Epithelial cell of esophagus (primary cell): ENCODE data around the gene GAPDH.

Source experiments
- DNase-seq: peaks from one replicate; pipeline ENCODE4 v3.0.0; 2010; ENCODE audit warnings: low read depth
- H3K4me3 ChIP-seq: 2 replicates; pipeline ENCODE4 v1.5.1; 2011; ENCODE audit warnings: mild to moderate bottlenecking, low read length, control low read depth
- TF ChIP-seq, protein P1 (sequence below): IDR thresholded peaks from 2 replicates; pipeline ENCODE4 v1.5.1; 2011; ENCODE audit warnings: low read depth, mild to moderate bottlenecking, low read length, control low read depth, inconsistent platforms; ENCODE audit not compliant: insufficient read depth; ENCODE audit errors: missing control alignments

GAPDH gene

DNA sequence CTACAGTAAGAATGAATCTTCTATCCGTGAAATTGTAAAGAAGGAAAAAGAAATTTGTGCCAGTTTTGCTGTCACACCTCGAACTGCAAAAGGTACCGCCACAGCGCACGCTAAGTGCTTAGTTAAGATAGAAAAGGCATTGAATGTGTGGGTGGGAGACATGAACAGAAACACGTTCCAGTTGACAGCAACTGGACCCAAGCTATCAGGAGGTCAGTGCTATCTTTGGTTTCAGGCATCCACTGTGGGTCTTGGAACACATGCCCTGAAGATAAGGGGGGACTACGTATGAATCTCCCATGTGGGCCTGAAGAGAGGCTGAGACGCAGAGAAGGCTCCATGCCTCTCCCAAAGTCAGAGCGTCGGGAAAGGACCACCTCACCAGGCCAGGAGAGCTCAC, 11.7 kb downstream of the GAPDH start:
- no peak overlapping the region for H3K4me3 ChIP-seq
- DNase-seq = no peak

DNA sequence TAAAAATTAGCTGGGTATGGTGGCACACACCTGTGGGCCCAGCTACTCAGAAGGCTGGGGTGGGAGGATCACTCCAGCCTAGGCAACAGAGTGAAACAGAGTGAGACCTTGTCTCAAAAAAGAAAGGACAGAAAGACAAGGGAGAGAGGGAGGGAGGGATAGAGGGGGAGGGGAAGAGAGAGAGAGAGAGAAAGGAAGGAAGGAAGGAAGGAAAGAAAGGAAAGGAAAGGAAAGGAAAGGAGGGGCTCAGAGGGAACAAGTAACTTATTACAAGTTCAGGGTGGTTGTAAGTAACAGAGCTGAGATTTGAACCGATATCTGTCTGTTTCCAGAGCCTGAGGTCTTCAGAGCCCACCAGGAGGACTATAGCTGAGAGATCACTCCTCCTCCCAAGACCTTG, 13.2 kb downstream of the GAPDH start:
- no peak for DNase-seq
- TF ChIP-seq, protein P1, sequence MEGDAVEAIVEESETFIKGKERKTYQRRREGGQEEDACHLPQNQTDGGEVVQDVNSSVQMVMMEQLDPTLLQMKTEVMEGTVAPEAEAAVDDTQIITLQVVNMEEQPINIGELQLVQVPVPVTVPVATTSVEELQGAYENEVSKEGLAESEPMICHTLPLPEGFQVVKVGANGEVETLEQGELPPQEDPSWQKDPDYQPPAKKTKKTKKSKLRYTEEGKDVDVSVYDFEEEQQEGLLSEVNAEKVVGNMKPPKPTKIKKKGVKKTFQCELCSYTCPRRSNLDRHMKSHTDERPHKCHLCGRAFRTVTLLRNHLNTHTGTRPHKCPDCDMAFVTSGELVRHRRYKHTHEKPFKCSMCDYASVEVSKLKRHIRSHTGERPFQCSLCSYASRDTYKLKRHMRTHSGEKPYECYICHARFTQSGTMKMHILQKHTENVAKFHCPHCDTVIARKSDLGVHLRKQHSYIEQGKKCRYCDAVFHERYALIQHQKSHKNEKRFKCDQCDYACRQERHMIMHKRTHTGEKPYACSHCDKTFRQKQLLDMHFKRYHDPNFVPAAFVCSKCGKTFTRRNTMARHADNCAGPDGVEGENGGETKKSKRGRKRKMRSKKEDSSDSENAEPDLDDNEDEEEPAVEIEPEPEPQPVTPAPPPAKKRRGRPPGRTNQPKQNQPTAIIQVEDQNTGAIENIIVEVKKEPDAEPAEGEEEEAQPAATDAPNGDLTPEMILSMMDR = no peak
- no peak overlapping the region for H3K4me3 ChIP-seq

More for the DNA sequence above, 11.7 kb downstream of the GAPDH start:
- TF ChIP-seq, protein P1 = no peak

DNA sequence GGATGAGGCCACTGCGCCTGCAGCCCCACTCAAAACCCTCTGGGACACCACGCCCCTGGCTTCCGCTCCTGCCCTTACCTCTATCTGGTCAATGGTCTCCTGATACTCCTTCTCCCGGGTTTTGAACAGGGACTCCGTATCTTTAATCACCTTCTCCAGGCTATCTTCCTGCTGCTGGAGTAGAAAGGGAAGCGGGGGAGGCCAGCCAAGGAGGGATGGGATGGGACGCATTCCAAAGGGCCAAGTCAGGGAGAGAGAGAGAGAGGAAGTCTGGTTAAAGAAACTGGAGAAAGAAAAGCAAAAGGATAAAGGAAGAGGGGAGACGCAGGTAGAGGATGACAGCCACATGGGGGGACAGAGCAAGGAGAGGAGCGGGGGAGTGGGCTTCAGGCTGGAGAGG, 13.7 kb downstream of the GAPDH start:
- no peak overlapping the region for H3K4me3 ChIP-seq
- TF ChIP-seq, protein P1 = no peak
- DNase-seq = peak; percentile 86

DNA sequence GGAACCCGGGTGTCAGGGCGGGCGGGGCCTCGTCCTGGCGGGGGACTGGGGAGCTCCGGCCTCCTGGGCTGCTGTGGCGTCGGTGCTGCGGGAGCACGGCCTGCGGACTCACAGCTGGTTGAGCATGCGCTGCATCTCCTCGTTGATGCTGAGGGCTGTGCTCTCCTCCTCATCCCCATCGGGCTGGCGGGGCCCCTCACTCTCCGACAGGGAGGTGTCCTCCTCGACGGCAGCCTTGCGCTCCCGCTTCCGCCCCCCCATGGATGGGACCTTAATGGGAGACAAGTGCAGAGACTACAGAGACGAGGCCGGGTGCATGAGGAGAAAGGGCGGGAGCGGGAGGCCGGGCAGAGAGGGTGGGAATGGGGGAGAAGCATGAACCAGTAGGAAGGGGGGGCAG, 14.2 kb downstream of the GAPDH start:
- TF ChIP-seq, protein P1 = no peak
- H3K4me3 ChIP-seq = no peak overlapping the region
- no peak for DNase-seq

DNA sequence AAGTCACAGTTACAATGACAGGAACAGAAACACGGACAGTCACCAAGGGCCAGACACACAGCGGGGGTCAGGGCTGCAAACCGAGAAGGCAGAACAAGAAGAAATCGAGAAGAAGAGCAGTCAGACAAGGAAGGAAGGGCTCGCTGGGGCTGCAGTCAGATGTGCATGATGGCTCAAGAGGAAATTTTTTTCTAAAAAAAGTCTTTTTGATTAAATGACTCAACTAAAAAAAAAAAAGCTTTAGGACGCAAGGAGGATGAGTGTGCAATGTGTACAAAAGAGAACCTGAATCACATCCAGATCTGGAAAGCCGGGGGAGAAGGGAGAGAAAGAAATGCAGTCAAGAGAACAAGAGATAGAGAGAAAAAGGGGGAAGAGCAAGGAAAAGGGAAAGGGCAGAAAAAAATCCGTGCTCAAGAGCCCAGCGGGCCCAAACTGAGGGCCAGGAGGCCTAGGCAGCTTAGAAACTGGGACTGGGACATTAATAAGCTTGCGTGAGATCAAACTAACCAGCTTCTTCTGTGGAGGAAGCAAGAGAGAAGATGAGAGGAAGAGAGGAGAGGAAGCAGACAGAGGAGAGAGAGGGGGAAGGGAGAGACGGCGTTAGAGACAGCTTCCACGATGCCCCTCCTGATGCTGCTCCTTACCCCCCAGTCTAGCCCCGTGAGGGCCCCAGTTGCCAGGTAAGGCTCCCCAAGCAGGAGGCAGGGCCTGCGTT, 14.8 kb downstream of the GAPDH start:
- TF ChIP-seq, protein P1 = no peak
- peak; percentile 48 for DNase-seq
- H3K4me3 ChIP-seq = no peak overlapping the region

DNA sequence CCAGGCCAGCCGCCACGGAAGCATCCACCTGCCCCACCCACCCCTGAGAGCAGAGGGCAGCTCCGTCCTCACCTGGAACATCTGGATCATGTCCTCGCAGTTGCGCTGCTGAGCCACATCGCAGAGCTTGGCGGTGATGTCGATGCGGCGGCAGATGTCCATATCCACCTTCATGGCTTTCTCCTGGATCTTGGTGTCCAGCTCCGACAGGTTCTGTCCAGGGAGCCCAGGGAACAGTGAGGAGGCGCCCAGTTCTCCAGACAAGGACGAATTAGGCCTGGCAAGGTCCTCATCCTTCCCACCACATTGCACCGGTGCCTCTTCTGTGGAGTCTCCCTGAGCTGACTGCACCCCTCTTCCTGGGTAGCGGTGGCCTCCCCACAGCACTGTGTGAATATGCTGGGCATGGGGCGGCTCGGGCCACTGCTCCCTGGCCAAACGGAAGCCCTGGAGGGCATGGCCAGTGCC, 15.4 kb downstream of the GAPDH start:
- TF ChIP-seq, protein P1 = no peak
- no peak for DNase-seq
- no peak overlapping the region for H3K4me3 ChIP-seq
